Measurements from ENCODE around the gene RHOB. TPM values are rescaled to one million over a fixed set of nuclear protein-coding genes. Genes with fewer than 3 reads are reported as not detected.

RHOB gene
- total RNA-seq, 1 donor from 2014 or later = 199 TPM

DNA sequence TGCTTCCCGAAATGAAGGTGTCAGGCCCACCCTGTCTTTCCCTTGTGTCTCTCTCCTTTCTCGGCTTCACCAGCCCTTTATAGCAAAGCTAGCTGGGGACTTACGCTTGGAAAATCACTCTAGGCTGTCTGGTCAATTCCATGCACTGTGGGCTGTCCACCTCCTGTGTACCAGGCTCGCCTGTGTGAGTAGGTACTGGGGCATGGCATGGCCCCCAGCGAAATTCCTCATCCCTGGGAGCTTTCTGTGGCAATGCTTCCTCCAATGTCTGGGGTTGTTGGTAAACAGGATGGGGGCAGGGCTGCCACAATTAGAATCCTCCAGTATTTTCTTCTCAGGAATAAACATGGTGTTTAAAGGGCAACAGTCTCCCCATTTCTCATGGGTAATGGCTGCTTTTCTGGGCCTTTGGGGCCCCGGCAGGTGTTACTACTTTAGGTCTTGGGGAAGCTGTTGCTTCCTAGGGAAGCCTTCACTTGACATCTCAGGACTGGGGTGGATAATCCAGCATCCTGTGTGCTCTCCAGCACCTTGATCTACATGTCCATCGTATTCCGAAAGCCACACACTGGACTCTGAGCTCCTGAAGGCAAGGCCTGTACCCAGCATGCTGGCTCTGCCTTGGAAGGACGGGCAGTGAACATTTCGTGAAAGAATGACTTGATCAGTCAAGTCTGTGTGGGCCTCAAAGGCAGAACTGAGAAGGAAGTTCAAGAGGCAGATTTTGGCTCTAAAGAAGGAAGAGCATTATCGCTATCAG lies 21.1 kb downstream of the RHOB start:
- DNase-seq (no peak), ATAC-seq (ENCODE audit: poor library complexity) (no peak)

DNA sequence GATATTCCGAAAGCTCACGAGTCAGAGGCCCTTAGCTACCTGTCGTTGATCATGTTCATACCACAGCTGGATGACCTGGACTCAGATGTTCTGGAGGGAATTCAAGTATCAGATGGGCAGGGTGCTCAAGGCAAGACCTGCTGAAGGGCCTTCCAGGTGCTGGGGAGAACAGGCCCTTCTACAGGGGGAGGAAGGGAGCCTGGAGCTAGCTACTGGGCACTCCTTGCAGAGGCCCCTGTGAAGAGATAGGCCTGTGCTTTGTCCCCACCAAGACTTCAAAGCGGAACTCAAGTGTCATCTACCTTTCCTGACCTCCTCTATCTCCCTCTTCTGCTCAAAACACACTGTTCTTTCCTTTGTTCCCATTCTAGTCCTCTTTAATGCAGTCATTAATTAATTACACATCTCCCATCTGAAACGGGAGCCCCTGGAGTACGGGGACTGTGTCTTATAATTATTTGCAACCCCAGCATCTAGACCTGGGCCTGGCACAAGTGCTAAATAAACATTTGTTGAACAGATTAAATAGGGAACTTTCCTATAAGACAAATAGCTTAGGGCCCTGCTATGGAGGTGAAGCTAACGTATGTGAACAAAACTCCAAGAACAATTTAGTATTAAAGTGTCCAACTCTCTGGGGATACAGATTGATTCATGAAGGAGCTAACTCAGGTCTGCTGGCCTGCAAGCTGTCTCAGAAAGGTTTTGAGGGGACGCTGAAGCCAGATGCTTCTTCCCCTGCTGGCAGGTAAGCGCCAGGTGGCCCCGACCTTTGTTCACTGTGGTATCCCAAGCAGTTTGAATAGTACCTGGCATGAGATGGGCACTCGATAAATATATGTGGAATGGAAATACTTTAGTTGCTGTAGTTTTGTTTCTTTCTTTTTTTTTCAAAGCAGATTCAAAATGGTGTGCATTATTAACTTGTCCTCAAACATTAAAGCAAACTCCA lies 22.0 kb downstream of the RHOB start:
- intact Hi-C loops (cut with DNase I) = no loop called here
- ATAC-seq (ENCODE audit: poor library complexity) = no peak
- DNase-seq = no peak

More for the DNA sequence above, 21.1 kb downstream of the RHOB start:
- intact Hi-C loops (cut with DNase I) = no loop called here

DNA sequence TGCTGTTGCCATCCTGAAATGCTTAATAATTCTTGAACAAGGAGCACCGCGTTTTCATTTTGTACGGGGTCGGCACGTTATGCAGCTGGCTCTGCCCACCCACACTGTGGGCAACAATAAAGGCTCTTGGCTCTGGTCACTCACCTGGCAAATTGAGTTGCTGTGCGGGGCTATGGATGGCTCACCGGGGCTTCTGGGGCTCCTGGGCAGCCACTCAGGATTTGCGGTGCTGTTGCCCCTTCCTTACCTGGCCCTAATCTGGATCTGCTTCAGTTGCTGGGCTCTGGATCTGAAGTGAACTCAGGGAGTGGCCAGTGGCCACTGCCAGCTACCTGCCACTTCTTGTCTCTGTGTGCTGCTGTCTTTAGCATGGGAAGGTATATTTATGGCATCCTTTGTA lies 22.7 kb downstream of the RHOB start:
- no peak for DNase-seq
- intact Hi-C loops (cut with DNase I) = no loop called here
- ATAC-seq (ENCODE audit: poor library complexity) = no peak

DNA sequence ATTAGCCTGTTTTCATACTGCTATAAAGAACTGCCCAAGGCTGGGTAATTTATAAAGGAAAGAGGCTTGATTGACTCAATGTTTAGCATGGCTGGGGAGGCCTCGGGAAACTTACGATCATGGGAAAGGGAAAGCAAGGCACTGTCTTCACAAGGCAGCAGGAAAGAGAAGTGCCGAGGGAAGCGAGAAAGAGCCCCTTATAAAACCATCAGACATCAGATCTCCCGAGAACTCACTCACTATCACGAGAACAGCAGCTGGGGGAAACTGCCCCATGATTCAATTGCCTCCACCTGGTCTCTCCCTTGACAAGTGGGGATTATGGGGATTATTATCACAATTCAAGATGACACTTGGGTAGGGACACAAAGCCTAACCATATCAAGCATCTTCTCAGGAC lies 23.3 kb downstream of the RHOB start:
- ATAC-seq (ENCODE audit: poor library complexity) = no peak
- no peak for DNase-seq
- intact Hi-C loops (cut with DNase I) = no loop called here

DNA sequence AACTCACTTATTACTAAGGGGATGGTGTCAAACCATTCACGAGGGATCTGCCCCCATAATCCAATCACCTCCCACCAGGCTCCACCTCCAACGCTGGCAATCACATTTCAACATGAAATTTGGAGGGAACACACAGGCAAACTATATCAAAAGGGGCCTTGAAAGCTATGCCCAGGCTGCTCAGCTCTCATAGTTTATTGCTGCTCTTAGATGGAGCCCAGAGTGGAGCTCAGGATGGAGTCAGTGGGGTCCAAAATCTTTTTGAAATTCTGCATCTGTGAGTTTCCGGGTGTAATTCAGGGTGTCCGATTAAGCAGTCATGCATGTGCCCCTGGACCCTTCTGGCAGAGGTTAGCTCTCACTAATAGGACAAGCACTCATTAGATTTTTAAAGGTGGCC lies 24.3 kb downstream of the RHOB start:
- no peak for ATAC-seq (ENCODE audit: poor library complexity)
- no peak for DNase-seq
- intact Hi-C loops (cut with DNase I) = no loop called here

DNA sequence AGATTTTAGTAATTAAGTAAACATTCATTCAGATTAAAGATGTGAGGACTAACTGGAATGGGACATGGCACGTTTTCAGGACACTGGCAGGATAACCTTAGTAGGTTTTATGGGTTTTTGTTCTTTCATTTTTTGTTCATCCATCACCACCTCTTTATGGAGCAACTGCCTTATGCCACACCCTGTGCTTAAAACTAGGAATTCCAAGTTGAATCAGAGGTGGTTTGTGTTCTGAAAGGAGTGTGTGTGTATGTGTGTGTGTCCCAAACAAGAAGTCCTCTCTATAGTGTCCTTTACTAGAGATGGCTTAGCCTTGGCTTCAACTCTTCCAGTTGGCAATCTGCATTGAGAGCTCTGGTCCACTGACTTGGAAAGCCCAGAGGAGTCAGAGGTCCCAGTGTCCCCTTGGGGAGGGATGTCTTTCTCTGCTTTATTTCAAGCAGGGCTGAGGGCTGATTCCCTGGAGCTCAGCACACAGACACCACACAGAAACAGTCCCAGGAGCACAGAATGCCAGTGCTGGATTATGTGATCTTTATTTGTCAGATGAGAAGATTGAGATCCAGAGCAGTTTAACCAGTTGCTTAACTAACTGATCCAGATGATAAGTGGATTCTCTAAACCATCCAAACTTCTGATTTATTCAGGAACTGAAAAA lies 25.2 kb downstream of the RHOB start:
- intact Hi-C loops (cut with DNase I) = no loop called here
- DNase-seq = no peak
- ATAC-seq (ENCODE audit: poor library complexity) = no peak

DNA sequence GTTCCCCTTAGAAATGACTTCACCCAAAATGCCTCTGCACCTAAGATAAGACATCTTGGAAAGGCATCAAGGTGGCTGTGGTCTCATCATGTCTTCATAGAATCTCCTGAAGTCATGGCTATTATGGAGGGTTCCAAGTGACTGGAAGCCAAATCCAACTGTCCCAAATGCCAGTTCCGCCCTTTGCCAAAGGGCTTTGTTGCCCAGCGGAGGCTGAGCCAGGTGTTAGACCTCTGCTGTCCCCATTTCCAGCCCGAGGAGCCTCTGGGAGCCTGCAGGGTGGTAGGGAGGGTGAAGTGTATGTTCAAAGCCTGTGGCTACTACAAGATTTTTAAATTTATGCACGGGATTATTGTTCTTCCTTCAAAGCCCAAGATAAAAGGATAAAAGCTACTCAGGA lies 25.7 kb downstream of the RHOB start:
- ATAC-seq (ENCODE audit: poor library complexity) = no peak
- intact Hi-C loops (cut with DNase I) = no loop called here
- no peak for DNase-seq

DNA sequence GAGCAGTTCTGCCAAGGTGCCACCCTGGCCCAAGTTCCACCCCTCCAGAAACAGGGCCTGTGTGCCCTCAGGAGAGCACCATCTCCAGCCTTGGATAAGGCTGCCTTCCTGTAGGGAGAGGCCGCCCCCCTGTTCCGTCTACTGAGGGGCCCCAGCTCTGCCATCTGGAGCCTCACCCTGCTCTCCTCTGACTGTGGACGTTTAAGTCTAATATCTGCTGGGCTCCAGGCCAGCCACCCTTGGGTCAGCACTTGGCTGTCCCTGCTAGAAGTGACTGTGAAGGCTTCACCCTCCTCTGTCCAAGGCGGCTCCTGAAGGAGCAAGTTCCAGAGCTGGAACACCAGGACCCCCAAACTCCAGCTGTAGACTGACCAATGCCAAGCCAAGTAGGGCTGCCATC lies 26.3 kb downstream of the RHOB start:
- peak; percentile 57 for ATAC-seq (ENCODE audit: poor library complexity)
- intact Hi-C loops (cut with DNase I) = no loop called here
- no peak for DNase-seq

DNA sequence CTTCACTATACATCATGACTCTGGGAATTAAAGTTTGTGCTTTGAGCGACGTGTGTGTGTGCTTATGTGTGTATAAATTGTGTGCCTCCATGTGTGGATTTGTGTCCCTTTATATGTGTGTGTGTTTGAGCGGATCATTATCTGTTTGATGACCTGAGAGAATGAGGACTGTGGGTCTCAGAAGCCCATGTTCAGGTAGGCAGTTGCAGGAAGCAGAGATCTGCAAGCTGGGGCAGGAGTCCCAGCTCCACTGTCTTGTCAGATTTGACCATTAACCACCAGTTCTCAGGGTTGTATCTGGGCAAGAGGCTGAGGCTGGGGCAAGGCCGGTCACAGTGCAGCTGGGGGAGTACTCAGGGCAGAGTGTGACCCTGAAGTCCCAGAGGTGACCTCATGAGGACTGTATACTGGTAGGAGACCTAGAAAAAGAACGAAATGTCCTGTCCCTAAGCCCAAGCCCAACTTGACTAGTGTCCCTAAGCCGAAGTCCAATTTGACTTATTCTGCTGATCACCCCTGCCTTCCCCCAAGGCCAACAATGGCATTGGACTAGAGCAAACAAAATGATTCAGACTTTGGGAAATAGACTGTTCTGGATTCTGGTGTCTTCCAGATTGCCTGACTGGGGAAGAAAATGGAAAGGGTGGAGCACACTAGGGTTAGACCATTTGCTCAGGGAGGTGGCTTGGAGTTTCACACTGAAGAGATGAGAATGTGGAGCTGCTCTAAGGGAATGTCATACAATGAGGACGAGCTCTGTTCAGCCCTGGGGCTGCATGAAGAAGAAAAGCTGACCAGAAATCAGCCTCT lies 28.1 kb downstream of the RHOB start:
- intact Hi-C loops (cut with DNase I) = no loop called here
- DNase-seq (no peak), ATAC-seq (ENCODE audit: poor library complexity) (peak; percentile 48)

DNA sequence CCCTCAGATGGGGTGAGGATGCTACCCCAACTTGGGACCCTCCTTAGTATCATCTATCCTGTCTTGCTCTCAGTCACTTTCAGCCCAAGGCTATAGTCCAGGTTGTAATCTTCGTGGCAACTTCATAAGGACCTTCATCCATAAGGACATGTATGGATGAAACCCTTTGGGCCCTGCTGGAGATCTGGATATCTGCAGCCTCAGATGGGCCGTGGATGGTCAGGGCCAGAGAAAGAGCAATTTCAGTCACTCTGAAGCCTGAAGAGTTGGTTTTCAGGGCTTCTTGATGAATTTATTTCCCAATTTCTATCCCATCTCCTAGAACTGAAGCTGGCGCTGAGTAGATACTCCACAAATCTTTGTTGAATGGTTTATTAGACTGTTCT lies 28.7 kb downstream of the RHOB start:
- ATAC-seq (ENCODE audit: poor library complexity) (no peak), DNase-seq (no peak)
- intact Hi-C loops (cut with DNase I) = no loop called here

DNA sequence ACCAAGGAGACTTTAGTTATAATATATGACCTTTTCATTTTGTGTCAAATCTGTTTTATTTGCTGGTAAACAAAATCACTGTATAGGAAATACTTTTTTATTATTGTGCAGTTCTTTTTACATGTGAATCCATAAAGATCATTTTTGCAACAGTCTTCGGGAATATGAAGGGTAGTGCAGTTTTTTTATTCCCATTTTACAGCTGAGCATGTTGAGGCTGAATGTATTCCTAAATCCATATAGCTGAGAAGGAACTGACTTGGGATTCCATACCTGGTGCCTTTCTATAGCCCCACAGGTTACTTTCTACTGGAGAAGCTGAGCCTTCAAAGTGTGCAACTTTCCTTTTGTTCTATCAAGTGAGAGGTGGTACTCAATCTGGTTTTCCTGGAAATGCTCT lies 29.6 kb downstream of the RHOB start:
- intact Hi-C loops (cut with DNase I) = no loop called here
- ATAC-seq (ENCODE audit: poor library complexity) = no peak
- DNase-seq = no peak

DNA sequence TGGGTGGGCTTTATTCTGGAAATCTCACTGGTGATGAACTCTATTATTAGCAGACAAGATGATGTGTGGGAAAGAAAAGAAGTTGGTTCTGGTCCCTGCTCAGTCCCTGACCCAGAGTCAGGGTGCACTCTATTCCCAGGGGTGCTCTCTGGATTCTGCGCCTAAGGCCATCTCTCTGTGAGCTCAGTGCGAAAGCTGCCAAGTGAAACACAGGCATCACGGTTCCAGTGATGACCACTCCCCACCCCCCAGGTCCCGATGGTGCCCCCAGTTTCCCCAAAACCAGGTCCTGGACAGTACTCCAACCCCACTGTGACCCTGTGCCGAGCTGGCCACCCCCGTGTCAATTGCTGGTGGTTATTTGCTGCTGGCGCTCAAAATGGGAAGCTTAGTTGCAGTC lies 30.1 kb downstream of the RHOB start:
- intact Hi-C loops (cut with DNase I) = no loop called here
- ATAC-seq (ENCODE audit: poor library complexity) = peak; percentile 24
- no peak for DNase-seq

DNA sequence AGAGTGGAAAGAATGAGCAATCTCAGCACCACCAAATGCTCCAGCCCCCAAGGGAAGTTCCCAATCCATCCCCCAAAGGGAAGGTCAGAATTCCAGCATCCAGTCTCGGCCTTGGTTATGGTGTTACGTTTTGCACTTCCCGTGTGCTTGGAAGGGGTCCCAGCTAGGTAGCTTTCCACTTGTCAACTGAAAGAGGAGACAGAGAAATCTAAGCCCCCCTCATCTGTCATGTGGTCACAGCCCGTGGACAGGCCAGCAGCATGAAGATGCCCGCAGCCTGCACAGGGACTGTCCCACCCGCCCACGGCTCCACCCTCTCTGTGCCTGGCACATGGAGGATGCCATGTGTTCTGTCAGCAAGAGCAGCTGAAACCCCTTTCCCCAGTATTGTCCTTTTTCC lies 32.1 kb downstream of the RHOB start:
- no peak for ATAC-seq (ENCODE audit: poor library complexity)
- intact Hi-C loops (cut with DNase I) = no loop called here

DNA sequence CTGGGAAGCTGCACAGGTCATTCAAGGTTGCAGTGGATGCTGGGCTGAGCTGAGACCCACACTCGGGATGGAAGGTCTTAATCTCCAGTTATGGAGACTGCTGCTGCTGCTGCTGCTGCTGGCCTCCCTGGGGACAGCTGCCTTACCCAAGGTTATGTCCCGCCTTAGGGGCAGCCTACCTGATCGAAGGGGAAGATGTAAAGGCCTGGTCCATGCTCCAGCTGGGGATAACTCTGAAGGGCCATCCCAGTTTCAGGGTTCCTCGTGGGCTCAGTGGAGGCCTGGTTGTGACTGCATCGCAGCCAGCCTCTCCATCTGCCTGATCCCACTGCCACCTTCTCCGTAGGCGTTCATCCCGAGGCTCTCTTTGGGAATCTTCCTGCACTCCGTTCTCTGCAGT lies 33.0 kb downstream of the RHOB start:
- ATAC-seq (ENCODE audit: poor library complexity) = no peak
- intact Hi-C loops (cut with DNase I) = no loop called here
- no peak for DNase-seq

More for the DNA sequence above, 32.1 kb downstream of the RHOB start:
- no peak for DNase-seq

DNA sequence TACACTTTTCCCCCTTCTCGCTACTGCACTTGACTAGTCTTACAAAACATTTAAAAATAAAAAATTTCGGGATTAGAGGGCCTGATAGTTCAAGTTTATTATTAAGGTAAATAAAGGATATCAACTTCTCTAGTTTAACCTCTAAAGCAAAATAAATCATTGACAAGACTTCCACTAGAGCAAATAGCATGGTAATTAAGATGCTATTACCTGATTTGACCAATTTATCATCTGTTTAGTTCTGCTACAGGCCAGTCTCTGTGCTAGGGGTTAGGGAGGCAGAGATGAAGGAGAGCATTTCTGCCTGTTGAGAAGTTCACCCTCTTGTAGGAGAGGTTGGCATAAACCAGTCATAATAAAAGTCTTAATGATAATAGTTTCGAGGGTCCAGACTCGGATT lies 34.0 kb downstream of the RHOB start:
- DNase-seq (no peak), ATAC-seq (ENCODE audit: poor library complexity) (no peak)
- intact Hi-C loops (cut with DNase I) = no loop called here

DNA sequence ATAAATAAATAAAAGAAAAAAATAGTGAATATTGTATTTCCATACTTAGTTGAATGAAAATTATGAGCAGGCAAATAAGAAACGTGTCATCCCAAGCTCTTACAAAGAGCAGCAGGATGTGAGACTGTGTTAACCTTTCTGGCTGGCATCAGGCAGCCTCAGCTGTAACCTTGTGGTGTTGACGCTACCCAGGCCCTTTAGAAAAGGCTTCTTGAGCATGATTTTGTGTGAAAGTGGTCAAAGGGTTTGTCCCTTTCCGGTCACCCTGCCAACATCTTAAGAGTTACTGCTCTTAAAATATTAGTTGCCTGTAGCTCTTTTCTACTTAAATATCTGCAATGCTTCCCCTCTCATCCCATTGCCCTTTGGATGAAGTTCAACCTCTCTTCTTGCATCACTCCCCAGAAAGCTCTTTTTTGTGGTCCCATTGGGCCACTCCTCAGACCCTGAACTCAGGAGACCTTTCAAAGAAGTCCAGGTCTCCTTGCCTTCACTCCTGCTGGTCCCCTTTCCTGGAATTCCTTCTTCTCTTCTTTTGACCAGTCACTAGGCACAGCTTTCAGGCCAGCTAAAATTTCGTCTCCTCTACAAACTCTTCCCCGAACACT lies 35.0 kb downstream of the RHOB start:
- intact Hi-C loops (cut with DNase I) = no loop called here
- DNase-seq (no peak), ATAC-seq (ENCODE audit: poor library complexity) (no peak)

DNA sequence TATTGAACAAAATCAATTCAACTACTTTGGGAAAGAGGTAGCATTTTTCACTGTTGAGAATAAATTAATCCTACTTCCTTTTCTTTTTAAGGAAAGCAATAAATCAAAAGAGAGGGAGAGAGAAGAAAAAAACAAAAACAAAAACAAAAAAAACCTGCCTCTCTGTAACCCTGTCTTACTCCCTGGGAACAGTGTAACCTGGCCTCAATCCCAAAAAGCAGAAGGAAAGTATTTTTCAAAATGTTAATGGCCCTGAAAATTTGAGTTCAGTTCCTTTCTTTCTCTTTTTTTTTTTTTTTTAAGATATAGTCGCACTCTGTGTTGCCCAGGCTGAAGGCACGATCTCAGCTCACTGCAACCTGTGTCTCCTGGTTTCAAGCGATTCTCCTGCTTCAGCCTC lies 35.9 kb downstream of the RHOB start:
- intact Hi-C loops (cut with DNase I) = no loop called here
- ATAC-seq (ENCODE audit: poor library complexity) = no peak
- DNase-seq = no peak

DNA sequence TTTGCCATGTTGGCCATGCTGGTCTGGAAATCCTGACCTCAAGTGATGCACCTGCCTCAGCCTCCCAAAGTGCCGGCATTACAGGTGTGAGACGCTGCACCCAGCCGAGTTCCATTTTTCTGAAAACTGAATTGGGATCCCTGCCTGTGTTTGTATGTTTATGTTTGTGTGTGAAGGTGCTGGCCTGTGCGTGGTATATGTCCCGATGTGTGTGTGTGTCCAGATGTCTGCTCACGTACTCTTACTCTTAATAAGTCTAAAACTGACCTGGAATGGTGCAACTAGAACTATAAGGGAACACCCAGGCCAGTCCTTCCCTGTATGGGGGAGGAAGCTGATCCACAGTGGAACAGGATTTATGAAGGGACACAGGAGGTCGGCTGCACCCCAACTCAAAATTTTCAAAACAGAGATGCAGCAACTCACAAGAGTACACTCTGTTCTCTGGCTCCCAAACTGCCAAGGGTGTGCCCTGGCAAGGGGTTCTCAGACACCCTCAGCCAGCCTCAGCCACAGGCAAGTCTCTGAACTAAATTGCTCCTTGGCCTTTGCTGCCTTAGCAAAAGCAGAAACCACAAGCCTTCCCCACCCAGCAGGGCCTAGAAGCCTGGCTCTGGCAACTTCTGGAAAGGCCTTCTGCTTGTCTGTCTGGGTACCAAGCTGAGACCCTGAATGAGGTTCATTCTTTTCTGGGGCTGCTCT lies 36.5 kb downstream of the RHOB start:
- peak; percentile 77 for ATAC-seq (ENCODE audit: poor library complexity)
- intact Hi-C loops (cut with DNase I) = no loop called here
- peak; percentile 76 for DNase-seq

All from Right ventricle myocardium superior (tissue), 1 donor.